Measurements from ENCODE around the gene DHPS. TPM values are rescaled to one million over a fixed set of nuclear protein-coding genes. Genes with fewer than 3 reads are reported as not detected.
A peak's percentile ranks its signal among the peaks of the same experiment; 100 is the strongest.
"Not testable (repeated sequence)": the region's sequence is repeated elsewhere in the genome, so short reads cannot be mapped to it uniquely, and the experiment has no call there.

DHPS gene
- total RNA-seq, 3 donors from 2014 or later: 86.6 to 117 (median 91.4) TPM

DNA sequence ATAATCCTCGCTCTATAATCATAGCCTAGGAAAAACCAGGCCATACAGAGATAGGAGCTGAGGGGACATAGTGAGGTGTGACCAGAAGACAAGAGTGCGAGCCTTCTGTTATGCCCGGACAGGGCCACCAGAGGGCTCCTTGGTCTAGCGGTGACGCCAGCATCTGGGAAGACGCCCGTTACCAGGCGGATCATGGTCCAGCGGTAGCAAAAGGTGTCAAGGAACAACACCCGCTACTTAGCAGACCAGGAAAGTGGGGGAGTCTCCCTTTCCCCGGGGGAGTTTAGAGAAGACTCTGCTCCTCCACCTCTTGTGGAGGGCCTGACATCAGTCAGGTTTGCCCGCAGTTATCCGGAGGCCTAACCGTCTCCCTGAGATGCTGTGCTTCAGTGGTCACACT lies 30.4 kb upstream of the DHPS start:
- peaks cover 14% of the 10 kb centered on the region for H3K36me3 ChIP-seq
- intact Hi-C loops (cut with DNase I; ENCODE audit: low total_unique reads); DNase-seq (ENCODE audit: low spot score in 2 of 2): not testable (repeated sequence)

DNA sequence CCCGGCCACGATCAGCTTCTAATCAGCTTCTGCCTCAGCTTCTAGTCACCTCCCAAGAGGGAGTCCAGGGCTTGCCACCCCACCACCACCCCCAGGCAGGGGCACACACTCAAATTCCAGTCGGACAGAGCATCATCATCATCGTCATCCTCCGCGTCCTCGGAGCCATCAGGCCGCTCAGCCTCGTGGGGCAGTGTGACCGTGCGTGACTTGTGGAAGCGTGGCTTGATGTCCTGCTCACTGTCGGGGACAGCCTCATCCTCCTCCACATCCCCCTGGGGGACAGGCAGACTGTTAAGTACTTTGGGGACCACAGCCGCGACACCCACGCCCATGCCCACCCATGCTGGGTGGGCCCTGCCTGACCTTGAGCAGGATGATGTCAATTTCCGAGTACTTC lies 29.5 kb upstream of the DHPS start:
- intact Hi-C loops (cut with DNase I; ENCODE audit: low total_unique reads): no loop called here
- H3K4me1 ChIP-seq: no peaks in the 10 kb centered on the region
- H3K27ac ChIP-seq: no peak overlapping the region
- no peaks in the 10 kb centered on the region for H3K27me3 ChIP-seq
- peaks cover 20% of the 10 kb centered on the region for H3K36me3 ChIP-seq
- no peak for DNase-seq (ENCODE audit: low spot score in 2 of 2)
- H3K9me3 ChIP-seq: no peaks in the 10 kb centered on the region
- no peak for TF ChIP-seq POLR2AphosphoS5 (IDR thresholded peaks at IDR 0.05)
- no peak for TF ChIP-seq POLR2A (IDR thresholded peaks at IDR 0.05)
- no peak for TF ChIP-seq CTCF (IDR thresholded peaks at IDR 0.05)
- no peak overlapping the region for H3K4me3 ChIP-seq

More for the DNA sequence above, 30.4 kb upstream of the DHPS start:
- not testable (repeated sequence) for H3K4me1 ChIP-seq, H3K27ac ChIP-seq, H3K4me3 ChIP-seq, H3K9me3 ChIP-seq, H3K27me3 ChIP-seq
- TF ChIP-seq CTCF (IDR thresholded peaks at IDR 0.05): peak in 1 of 3 donors; percentile 26

GRCh38 chr19:12708641-12709040 lies 27.0 kb upstream of the DHPS start:
- no peak for TF ChIP-seq POLR2AphosphoS5 (IDR thresholded peaks at IDR 0.05)
- Histone ChIP-seq H3K4me1 (no peaks in the 10 kb centered on the region), H3K4me3 (no peak overlapping the region), H3K27me3 (no peaks in the 10 kb centered on the region), H3K27ac (no peak overlapping the region), H3K36me3 (peaks cover 18% of the 10 kb centered on the region), H3K9me3 (no peaks in the 10 kb centered on the region)
- DNase-seq (ENCODE audit: low spot score in 2 of 2): no peak
- intact Hi-C loops (cut with DNase I; ENCODE audit: low total_unique reads): no loop called here

DNA sequence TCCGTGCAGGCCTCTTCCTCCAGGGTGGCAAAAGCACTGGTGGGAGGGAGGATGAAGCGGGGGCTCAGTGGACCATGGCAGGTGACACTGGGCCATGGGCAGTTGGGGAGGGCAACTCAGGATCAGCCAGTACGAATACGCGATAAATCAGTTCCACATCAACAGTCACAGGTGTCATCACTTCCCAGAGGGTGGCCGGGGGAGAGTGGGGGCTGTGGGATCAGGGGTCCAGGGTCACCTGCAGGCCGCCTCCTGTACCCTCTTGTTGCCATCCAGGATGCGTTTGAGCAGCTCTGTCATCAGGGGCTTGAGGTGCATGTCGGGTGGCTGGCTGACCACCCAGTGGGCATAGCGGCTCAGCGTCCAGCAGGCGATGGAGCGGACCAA lies 24.6 kb upstream of the DHPS start:
- TF ChIP-seq CTCF (IDR thresholded peaks at IDR 0.05) (no peak), POLR2A (IDR thresholded peaks at IDR 0.05) (no peak), POLR2AphosphoS5 (IDR thresholded peaks at IDR 0.05) (no peak)
- no peaks in the 10 kb centered on the region for H3K9me3 ChIP-seq
- peaks cover 28% of the 10 kb centered on the region for H3K36me3 ChIP-seq
- no peak overlapping the region for H3K4me3 ChIP-seq
- H3K27me3 ChIP-seq: no peaks in the 10 kb centered on the region
- no peak overlapping the region for H3K27ac ChIP-seq
- intact Hi-C loops (cut with DNase I; ENCODE audit: low total_unique reads): no loop called here
- DNase-seq (ENCODE audit: low spot score in 2 of 2): no peak
- no peaks in the 10 kb centered on the region for H3K4me1 ChIP-seq

GRCh38 chr19:12705654-12706331 lies 24.1 kb upstream of the DHPS start:
- no peak overlapping the region for H3K4me3 ChIP-seq
- H3K27ac ChIP-seq: no peak overlapping the region
- peaks cover 33% of the 10 kb centered on the region for H3K36me3 ChIP-seq
- H3K9me3 ChIP-seq: no peaks in the 10 kb centered on the region
- no peaks in the 10 kb centered on the region for H3K27me3 ChIP-seq
- no peaks in the 10 kb centered on the region for H3K4me1 ChIP-seq
- intact Hi-C loops (cut with DNase I; ENCODE audit: low total_unique reads): no loop called here
- DNase-seq (ENCODE audit: low spot score in 2 of 2): no peak
- TF ChIP-seq CTCF (IDR thresholded peaks at IDR 0.05) (no peak), POLR2AphosphoS5 (IDR thresholded peaks at IDR 0.05) (no peak), POLR2A (IDR thresholded peaks at IDR 0.05) (no peak)

- Histone ChIP-seq H3K27ac (no peak overlapping the region), H3K4me1 (no peaks in the 10 kb centered on the region), H3K4me3 (no peak overlapping the region), H3K9me3 (no peaks in the 10 kb centered on the region), H3K27me3 (no peaks in the 10 kb centered on the region), H3K36me3 (peaks cover 36% of the 10 kb centered on the region)
- DNase-seq (ENCODE audit: low spot score in 2 of 2): no peak
- intact Hi-C loops (cut with DNase I; ENCODE audit: low total_unique reads): no loop called here
- no peak for TF ChIP-seq POLR2A (IDR thresholded peaks at IDR 0.05)
Observed at GRCh38 chr19:12705169-12705568, 23.5 kb upstream of the DHPS start.

Data from breast epithelium (tissue), 4 donors.